WTC11 (cell line): ENCODE measurements around the gene PTPRH. TPM values are rescaled to one million over a fixed set of nuclear protein-coding genes. Genes with fewer than 3 reads are reported as not detected.

Source experiments
- IRF2 ChIP-seq: sonication (generic); formaldehyde crosslinking; IDR thresholded peaks from 2 replicates; pipeline ENCODE4 v1.8.0; 2022; ENCODE audit warnings: low read depth, missing genetic modification reagents, borderline replicate concordance
- JAZF1 ChIP-seq: fragments of 250-450 bp; sonication (Bioruptor Pico); IDR thresholded peaks from 2 replicates; pipeline ENCODE4 v1.9.0; 2021; ENCODE audit warnings: moderate library complexity, mild to moderate bottlenecking, inconsistent platforms
- ZNF396 ChIP-seq: fragments of 250-450 bp; sonication (Bioruptor Pico); IDR thresholded peaks from 2 replicates; pipeline ENCODE4 v1.8.0; 2021; ENCODE audit warnings: mild to moderate bottlenecking, moderate library complexity, borderline replicate concordance
- total RNA-seq: library from RNA; stranded (reverse); gene quantifications from 3 replicates; pipeline ENCODE4 v1.2.3, GENCODE V29; 2021
- TF ChIP-seq, protein P1 (sequence below): sonication (generic); formaldehyde crosslinking; IDR thresholded peaks from 2 replicates; pipeline ENCODE4 v1.8.0; 2023; ENCODE audit warnings: missing genetic modification reagents, mild to moderate bottlenecking, borderline replicate concordance
- TF ChIP-seq, protein P2 (sequence below): sonication (generic); formaldehyde crosslinking; IDR thresholded peaks from 2 replicates; pipeline ENCODE4 v1.8.1; 2022; ENCODE audit warnings: mild to moderate bottlenecking, moderate library complexity, missing genetic modification reagents
- TF ChIP-seq, protein P3 (sequence below): sonication (generic); formaldehyde crosslinking; IDR thresholded peaks from 2 replicates; pipeline ENCODE4 v1.8.1; 2023; ENCODE audit warnings: mild to moderate bottlenecking, missing genetic modification reagents
- TF ChIP-seq, protein P4 (sequence below): sonication (generic); formaldehyde crosslinking; IDR thresholded peaks from 2 replicates; pipeline ENCODE4 v1.8.1; 2022; ENCODE audit warnings: missing genetic modification reagents, borderline replicate concordance
- TF ChIP-seq, protein P5 (sequence below): sonication (generic); formaldehyde crosslinking; IDR thresholded peaks from 2 replicates; pipeline ENCODE4 v1.8.0; 2023; ENCODE audit warnings: missing genetic modification reagents
- TF ChIP-seq, protein P6 (sequence below): sonication (generic); formaldehyde crosslinking; conservative IDR thresholded peaks from 2 replicates; pipeline ENCODE4 v1.8.1; 2022; ENCODE audit warnings: mild to moderate bottlenecking, missing genetic modification reagents
- TF ChIP-seq, protein P7 (sequence below): fragments of 250-450 bp; sonication (Bioruptor Pico); IDR thresholded peaks from 2 replicates; pipeline ENCODE4 v1.8.0; 2021; ENCODE audit warnings: mild to moderate bottlenecking
- TF ChIP-seq, protein P8 (sequence below): sonication (generic); formaldehyde crosslinking; IDR thresholded peaks from 2 replicates; pipeline ENCODE4 v1.8.1; 2022; ENCODE audit warnings: low read depth, missing genetic modification reagents, borderline replicate concordance

The PTPRH gene
- total RNA-seq, 1 experiment from 2014 or later, result 0.63 TPM

DNA sequence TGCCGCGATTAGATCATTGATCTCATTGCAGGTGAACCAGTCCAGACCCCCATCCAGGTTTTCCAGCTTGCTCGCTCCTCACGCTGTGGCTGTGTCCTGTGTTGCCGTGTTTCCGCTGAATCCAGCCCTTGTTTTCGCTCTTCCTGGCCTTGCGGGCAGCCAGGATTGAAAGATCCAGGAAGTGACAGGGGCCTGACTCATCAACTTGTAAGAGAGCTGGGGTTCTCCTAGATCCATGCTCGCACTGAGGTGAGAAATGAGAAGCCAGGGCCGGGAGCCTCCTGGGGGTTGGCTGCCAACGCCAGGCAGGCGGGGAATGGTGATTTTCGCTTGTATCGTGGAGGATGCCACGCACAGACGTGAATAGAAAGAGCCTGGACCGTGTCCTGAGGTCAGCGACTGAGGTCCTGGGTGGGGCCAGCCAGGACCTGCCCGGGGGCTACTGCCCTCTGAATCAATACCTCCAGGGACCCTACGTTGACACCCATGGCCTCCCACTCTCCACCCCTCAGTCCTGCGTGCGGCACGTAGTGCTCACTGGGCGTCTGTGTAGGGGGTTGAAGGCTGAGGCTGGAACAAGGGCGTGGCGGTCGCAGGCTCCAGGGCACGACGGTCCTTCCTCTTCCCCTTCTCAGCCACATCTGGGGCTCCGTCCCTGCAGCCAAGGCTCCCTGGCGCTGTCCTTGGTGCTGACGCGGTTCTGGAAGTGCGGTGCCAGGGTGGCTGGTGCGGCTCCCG, 7.3 kb upstream of the PTPRH start (continued):
- TF ChIP-seq, protein P1, sequence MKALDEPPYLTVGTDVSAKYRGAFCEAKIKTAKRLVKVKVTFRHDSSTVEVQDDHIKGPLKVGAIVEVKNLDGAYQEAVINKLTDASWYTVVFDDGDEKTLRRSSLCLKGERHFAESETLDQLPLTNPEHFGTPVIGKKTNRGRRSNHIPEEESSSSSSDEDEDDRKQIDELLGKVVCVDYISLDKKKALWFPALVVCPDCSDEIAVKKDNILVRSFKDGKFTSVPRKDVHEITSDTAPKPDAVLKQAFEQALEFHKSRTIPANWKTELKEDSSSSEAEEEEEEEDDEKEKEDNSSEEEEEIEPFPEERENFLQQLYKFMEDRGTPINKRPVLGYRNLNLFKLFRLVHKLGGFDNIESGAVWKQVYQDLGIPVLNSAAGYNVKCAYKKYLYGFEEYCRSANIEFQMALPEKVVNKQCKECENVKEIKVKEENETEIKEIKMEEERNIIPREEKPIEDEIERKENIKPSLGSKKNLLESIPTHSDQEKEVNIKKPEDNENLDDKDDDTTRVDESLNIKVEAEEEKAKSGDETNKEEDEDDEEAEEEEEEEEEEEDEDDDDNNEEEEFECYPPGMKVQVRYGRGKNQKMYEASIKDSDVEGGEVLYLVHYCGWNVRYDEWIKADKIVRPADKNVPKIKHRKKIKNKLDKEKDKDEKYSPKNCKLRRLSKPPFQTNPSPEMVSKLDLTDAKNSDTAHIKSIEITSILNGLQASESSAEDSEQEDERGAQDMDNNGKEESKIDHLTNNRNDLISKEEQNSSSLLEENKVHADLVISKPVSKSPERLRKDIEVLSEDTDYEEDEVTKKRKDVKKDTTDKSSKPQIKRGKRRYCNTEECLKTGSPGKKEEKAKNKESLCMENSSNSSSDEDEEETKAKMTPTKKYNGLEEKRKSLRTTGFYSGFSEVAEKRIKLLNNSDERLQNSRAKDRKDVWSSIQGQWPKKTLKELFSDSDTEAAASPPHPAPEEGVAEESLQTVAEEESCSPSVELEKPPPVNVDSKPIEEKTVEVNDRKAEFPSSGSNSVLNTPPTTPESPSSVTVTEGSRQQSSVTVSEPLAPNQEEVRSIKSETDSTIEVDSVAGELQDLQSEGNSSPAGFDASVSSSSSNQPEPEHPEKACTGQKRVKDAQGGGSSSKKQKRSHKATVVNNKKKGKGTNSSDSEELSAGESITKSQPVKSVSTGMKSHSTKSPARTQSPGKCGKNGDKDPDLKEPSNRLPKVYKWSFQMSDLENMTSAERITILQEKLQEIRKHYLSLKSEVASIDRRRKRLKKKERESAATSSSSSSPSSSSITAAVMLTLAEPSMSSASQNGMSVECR, result peak; percentile 99
- TF ChIP-seq, protein P2, sequence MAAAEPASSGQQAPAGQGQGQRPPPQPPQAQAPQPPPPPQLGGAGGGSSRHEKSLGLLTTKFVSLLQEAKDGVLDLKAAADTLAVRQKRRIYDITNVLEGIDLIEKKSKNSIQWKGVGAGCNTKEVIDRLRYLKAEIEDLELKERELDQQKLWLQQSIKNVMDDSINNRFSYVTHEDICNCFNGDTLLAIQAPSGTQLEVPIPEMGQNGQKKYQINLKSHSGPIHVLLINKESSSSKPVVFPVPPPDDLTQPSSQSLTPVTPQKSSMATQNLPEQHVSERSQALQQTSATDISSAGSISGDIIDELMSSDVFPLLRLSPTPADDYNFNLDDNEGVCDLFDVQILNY (CRISPR knock-in tag), result peak; percentile 80
- TF ChIP-seq, protein P3, sequence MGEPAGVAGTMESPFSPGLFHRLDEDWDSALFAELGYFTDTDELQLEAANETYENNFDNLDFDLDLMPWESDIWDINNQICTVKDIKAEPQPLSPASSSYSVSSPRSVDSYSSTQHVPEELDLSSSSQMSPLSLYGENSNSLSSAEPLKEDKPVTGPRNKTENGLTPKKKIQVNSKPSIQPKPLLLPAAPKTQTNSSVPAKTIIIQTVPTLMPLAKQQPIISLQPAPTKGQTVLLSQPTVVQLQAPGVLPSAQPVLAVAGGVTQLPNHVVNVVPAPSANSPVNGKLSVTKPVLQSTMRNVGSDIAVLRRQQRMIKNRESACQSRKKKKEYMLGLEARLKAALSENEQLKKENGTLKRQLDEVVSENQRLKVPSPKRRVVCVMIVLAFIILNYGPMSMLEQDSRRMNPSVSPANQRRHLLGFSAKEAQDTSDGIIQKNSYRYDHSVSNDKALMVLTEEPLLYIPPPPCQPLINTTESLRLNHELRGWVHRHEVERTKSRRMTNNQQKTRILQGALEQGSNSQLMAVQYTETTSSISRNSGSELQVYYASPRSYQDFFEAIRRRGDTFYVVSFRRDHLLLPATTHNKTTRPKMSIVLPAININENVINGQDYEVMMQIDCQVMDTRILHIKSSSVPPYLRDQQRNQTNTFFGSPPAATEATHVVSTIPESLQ (CRISPR knock-in tag), result no peak
- TF ChIP-seq, protein P4, sequence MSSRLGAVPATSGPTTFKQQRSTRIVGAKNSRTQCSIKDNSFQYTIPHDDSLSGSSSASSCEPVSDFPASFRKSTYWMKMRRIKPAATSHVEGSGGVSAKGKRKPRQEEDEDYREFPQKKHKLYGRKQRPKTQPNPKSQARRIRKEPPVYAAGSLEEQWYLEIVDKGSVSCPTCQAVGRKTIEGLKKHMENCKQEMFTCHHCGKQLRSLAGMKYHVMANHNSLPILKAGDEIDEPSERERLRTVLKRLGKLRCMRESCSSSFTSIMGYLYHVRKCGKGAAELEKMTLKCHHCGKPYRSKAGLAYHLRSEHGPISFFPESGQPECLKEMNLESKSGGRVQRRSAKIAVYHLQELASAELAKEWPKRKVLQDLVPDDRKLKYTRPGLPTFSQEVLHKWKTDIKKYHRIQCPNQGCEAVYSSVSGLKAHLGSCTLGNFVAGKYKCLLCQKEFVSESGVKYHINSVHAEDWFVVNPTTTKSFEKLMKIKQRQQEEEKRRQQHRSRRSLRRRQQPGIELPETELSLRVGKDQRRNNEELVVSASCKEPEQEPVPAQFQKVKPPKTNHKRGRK (CRISPR knock-in tag), result peak; percentile 77; the same call in 1 of the 2 replicates
- TF ChIP-seq, protein P5, sequence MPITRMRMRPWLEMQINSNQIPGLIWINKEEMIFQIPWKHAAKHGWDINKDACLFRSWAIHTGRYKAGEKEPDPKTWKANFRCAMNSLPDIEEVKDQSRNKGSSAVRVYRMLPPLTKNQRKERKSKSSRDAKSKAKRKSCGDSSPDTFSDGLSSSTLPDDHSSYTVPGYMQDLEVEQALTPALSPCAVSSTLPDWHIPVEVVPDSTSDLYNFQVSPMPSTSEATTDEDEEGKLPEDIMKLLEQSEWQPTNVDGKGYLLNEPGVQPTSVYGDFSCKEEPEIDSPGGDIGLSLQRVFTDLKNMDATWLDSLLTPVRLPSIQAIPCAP (CRISPR knock-in tag), result peak; percentile 86; the same call in 1 of the 2 replicates
- TF ChIP-seq, protein P6, sequence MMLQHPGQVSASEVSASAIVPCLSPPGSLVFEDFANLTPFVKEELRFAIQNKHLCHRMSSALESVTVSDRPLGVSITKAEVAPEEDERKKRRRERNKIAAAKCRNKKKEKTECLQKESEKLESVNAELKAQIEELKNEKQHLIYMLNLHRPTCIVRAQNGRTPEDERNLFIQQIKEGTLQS, result peak; percentile 79; the same call in 1 of the 2 replicates
- TF ChIP-seq, protein P7, sequence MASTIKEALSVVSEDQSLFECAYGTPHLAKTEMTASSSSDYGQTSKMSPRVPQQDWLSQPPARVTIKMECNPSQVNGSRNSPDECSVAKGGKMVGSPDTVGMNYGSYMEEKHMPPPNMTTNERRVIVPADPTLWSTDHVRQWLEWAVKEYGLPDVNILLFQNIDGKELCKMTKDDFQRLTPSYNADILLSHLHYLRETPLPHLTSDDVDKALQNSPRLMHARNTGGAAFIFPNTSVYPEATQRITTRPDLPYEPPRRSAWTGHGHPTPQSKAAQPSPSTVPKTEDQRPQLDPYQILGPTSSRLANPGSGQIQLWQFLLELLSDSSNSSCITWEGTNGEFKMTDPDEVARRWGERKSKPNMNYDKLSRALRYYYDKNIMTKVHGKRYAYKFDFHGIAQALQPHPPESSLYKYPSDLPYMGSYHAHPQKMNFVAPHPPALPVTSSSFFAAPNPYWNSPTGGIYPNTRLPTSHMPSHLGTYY (CRISPR knock-in tag), result no peak
- TF ChIP-seq, protein P8, sequence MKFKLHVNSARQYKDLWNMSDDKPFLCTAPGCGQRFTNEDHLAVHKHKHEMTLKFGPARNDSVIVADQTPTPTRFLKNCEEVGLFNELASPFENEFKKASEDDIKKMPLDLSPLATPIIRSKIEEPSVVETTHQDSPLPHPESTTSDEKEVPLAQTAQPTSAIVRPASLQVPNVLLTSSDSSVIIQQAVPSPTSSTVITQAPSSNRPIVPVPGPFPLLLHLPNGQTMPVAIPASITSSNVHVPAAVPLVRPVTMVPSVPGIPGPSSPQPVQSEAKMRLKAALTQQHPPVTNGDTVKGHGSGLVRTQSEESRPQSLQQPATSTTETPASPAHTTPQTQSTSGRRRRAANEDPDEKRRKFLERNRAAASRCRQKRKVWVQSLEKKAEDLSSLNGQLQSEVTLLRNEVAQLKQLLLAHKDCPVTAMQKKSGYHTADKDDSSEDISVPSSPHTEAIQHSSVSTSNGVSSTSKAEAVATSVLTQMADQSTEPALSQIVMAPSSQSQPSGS (CRISPR knock-in tag), result peak; percentile 90; the same call in 1 of the 2 replicates
- TF ChIP-seq IRF2 (CRISPR knock-in tag) (peak; percentile 93; the same call in 1 of the 2 replicates), JAZF1 (CRISPR knock-in tag) (no peak), ZNF396 (CRISPR knock-in tag) (no peak)
